HG02571 (cell line): ENCODE results near the gene CASP5.
"Not testable (repeated sequence)": the region's sequence is repeated elsewhere in the genome, so short reads cannot be mapped to it uniquely, and the experiment has no call there.

Source experiments
- ATAC-seq: cut with Tn5 transposase; IDR thresholded peaks from one replicate; pipeline ENCODE4 v1.9.1; 2021; ENCODE audit warnings: mild to moderate bottlenecking, moderate library complexity; ENCODE audit not compliant: unreplicated experiment

The CASP5 gene

DNA sequence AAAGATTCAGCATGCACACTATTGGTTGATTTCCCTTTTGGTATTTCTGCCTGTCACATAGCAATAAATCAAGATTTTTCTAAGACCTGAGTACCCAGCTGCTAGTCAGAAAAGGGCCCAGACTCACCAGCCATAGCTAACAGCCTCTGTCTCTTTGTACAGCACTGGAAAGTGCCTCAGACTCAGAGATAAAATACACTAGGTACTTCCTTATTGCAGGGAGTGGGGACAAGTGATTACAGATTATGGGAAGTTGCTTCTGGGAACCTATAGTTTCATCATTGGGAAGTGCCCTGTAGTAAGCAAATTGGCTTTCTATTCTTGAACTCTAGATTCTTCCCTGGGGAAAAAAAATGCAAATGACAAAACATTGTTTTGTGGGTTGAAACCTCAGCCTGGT is at the start of gene CASP5:
TSS of gene CASP5 (minus strand) at position 166 of the 400 bp plus-strand sequence. CDS start at position 134, 32 bp downstream.
- ATAC-seq = no peak

DNA sequence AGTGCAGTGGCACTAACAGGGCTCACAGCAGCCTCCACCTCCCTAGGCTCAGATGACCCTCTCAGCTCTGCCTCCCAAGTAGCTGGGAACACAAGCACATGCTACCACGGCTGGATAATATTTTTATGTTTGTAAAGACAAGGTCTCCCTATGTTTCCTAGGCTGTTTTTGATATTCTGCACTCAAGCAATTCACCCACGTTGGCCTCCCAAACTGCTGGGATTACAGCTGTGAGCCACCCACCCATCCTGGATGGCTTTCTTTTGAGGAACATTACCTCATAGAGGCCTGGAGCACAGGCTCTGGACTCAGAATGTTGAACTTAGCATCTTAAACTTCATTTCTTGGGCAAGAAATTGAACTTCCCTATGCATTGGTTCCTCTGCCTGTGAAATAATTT is 49.1 kb upstream of the CASP5 start:
- not testable (repeated sequence) for ATAC-seq

DNA sequence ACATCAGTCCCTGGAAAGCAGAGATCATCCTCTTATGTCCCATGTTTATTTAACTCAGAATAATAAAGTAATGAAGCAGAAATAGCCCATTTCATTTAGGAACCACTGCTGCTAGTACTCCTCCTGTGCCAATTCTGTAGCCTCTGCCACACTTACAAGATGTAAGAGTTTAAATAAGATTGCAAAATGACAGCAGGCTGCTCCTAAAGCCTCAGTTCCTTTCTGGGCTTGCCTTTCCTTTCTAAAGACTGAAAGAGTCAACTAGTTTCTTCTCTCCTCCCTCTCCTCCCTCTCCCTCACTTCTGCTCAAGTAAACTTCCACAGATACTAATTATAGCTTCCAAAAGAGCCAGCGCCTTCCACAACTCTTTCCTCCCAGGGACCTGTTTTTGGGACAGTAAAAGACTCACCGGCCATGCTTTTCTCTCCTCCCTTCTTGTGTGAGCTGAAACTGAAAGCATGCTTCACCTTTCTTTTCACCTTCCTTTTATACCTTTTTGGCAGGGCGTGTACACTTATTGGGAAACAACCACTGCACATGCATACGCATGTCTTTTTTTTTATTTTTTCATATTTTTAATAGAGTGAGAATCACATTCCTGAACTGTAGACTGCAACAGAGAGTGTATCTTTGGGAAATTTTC is 48.2 kb upstream of the CASP5 start:
- ATAC-seq = no peak

GRCh38 chr11:105070306-105070705 is 47.3 kb upstream of the CASP5 start:
- ATAC-seq = no peak

- ATAC-seq = not testable (repeated sequence)
Observed at GRCh38 chr11:105069749-105070148, 46.8 kb upstream of the CASP5 start.

- not testable (repeated sequence) for ATAC-seq
Observed at GRCh38 chr11:105063245-105063941, 40.4 kb upstream of the CASP5 start.

- ATAC-seq = no peak
Observed at GRCh38 chr11:105057432-105057831, 34.5 kb upstream of the CASP5 start.

- no peak for ATAC-seq
Observed at GRCh38 chr11:105056446-105056845, 33.5 kb upstream of the CASP5 start.

DNA sequence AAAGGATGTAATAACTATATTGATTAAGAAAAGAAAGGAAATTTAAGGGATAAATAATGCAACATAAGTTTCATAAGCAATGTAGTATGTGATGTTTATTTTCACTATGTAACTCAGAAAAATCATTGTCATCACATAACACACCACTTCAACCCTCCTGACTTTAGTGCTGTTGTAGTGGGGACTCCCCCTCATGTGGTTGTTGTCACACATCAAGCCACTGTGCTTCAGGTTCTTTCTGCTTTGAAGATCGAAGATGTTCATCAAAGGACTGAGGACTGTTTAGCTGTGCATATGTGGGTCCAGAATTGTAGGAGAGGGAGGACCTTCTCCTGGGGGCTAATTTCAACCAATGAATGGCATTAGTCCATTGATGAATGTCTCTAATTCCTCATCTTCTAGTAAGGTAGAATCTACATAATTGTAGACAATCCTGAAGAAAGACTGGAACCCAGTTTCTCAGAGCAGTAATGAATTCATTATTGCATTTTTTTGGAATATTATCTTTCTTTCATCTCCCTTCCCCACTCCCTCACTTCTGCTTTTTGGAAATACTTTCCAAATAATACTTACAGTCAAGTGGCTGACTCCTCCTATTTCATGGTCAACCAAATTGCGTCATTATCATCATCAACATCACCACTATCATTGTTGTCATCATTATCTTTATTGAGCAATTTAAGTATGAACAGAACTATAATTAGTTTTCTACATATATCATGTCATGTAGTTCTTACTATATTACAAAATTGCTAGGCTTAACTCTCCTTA is 31.9 kb upstream of the CASP5 start:
- ATAC-seq = no peak

- no peak for ATAC-seq
Observed at GRCh38 chr11:105052487-105052886, 29.5 kb upstream of the CASP5 start.

- no peak for ATAC-seq
Observed at GRCh38 chr11:105051559-105051958, 28.6 kb upstream of the CASP5 start.

- no peak for ATAC-seq
Observed at GRCh38 chr11:105049481-105049880, 26.5 kb upstream of the CASP5 start.

- ATAC-seq = no peak
Observed at GRCh38 chr11:105046898-105047579, 24.1 kb upstream of the CASP5 start.

- ATAC-seq = no peak
Observed at GRCh38 chr11:105045676-105046296, 22.8 kb upstream of the CASP5 start.

DNA sequence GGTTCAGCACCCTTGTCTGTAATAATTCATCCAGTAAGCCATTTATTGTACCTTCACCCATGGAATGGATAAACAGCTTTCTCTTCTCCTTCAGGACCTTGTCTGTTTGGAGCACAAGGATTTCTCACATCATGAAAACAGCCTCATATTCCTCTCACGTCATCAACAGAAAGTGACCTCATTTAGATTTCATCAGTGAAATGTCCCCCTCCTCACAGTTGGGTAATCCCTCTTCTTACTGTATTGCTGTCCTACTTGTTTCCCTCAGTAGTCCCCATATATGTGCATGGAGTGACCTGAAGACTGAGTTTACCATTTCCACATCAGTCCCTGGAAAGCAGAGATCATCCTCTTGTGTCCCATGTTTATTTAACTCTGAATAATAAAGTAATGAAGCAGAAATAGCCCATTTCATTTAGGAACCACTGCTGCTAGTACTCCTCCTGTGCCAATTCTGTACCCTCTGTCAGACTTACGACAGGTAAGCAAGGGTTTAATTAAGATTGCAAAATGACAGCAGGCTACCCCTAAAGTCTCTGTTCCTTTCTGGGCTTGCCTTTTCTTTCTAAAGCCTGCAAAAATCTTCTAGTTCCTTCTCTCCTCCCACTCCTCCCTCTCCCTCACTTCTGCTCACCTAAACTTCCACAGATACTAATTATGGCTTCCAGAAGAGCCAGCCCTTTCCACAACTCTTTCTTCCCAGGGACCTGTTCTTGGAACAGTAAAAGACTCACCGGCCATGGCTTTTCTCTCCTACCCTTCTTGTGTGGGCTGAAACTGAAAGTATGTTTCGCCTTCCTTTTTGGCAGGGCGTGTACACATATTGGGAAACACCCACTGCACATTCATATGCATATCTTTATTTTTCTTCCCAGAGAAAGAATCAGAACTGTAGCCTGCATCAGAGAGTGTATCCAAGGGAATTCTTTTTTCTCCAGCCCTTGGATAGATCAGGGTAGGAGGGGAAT is 21.9 kb upstream of the CASP5 start, which contains the start of gene CARD16:
TSS of gene CARD16 (minus strand) at position 779 of the 968 bp plus-strand sequence. CDS start at position 741, 38 bp downstream.
- peak; percentile 99 for ATAC-seq

DNA sequence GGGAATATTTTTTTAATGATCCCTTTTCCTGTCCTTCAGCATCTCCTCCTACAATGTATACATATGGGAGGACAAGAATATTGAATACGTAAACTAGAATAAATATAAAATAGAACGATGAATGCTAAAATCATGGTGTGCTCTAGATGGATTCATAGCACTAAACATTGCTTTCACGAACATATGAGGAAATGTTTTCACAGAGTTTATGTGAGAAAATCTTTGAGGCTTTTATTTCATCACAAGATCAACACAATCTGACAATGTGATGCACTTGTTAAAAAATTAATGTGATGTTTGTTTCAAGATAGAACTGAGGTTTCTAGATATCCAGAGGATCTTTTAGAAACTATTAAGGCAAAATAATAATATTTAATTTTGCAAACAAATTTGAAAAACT is 19.2 kb upstream of the CASP5 start:
- ATAC-seq = no peak

DNA sequence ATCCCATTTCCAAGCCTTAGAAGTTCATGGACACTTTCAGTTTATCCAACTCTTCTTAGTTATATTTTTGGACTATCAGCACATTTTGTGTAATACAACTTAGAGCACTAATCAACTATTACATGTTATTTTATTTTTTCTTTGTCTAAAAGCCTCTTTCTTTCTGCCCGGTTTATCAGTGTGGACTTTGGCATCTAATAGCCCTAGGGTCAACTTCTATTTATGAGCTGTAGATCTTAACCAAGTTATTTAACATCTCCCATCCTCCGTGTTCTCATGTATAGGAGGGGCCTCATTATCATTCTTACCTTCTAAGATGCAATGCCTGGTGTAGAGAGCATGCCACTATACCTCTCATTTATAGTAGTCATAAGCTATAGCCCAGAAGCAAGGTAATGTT is 17.7 kb upstream of the CASP5 start:
- no peak for ATAC-seq

GRCh38 chr11:105034813-105035620 is 12.0 kb upstream of the CASP5 start, which contains the start of gene CASP1:
TSS of gene CASP1 (minus strand) at chr11:105035144. CDS start at chr11:105035113, 31 bp downstream.
- ATAC-seq = peak; percentile 94
